Lower leg skin (tissue), 4 donors: ENCODE results near the gene PDE6B. TPM values are rescaled to one million over a fixed set of nuclear protein-coding genes. Genes with fewer than 3 reads are reported as not detected.

Experiments used
- DNase-seq, 2 donors: peaks; one replicate each; pipeline ENCODE4 v3.0.0-alpha.2; 2019; ENCODE audit warnings: low spot score in 2 of 2
- H3K4me3 ChIP-seq: fragments of 200-600 bp; sonication (generic); 2 replicates; pipeline ENCODE4 v1.5.1; 2017; ENCODE audit warnings: mild to moderate bottlenecking, low read depth; ENCODE audit not compliant: poor library complexity, severe bottlenecking
- POLR2A ChIP-seq, 2 donors: fragments of 450-650 bp; IDR thresholded peaks; one replicate each; pipeline ENCODE4 v1.6.1; 2016 to 2017; ENCODE audit warnings: antibody characterized with exemption in 2 of 2, mild to moderate bottlenecking in 1 of 2, moderate library complexity in 1 of 2
- whole genome bisulfite sequencing, 2 donors: methylation state at CpG; one replicate each; pipeline ENCODE4 v1.1.5; 2018; 5-methylcytosine and 5-hydroxymethylcytosine counted together
- intact Hi-C: fragments of 100-400 bp; cut with DNase I; formaldehyde crosslinking; loops from one replicate; pipeline ENCODE4 v1.15.0; 2023; ENCODE audit warnings: low total_unique reads
- total RNA-seq, 4 donors: library from RNA; depleted of rRNA; stranded (reverse); fragments of >200 nt; gene quantifications; one replicate each; pipeline ENCODE4 v1.1.0, GENCODE V29; 2016
- TF ChIP-seq, protein P1 (sequence below), 3 donors: fragments of 450-650 bp; IDR thresholded peaks; one replicate each; pipeline ENCODE4 v1.5.1; 2016; ENCODE audit warnings: antibody characterized with exemption in 3 of 3, mild to moderate bottlenecking in 3 of 3, moderate library complexity in 2 of 3

The PDE6B gene
- total RNA-seq: 1 to 10 TPM in 1 of 4 donors, under 1 TPM in 1, not detected in 2; 0.59 to 1.5 TPM

DNA sequence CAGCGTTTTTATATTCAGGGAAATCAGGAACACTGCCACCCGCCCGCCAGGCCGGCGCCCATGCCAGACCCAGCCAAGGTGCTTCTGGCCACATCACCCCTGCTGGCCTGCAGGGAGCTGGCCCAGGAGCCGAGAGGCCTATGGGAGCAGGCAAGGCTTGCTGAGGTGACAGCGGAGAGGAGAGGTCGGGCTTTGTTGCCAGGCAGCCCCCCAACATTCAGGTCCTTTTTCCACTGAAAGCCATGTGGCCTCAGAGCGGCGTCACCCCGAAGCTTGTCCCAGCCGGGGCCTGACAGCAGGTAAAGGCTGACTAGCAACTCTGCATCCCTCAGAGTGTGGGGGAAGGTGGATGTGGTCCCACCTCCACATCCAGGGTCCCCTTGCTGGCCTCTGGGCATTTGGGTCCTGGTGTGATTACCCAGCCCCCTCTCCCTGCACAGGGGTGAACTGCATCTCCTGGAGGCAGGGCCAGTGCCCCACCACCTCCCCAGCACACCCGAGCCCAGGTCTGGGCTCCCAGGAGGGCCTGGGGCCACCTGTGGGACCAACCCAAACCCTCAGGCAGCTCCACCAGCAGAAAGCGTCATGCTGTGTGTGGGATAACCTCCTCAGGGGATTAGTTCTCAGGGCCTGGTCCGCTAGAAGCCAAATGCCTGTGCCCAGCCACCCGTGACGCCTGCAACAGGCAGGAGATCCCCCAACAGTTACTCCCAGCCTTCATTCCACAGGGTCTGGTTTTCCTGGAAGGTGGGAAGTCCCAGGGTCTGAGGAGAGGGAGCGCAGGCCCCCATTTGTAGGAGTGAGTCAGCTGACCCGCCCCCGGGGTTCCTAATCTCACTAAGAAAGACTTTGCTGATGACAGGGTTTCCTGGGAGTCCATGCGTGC, at the start of gene PDE6B:
Gene PDE6B, plus strand, starts transcription at position 869 of the 886 bp plus-strand sequence. CDS start 54 bp downstream, outside the sequence.
- no peak for DNase-seq
- H3K4me3 ChIP-seq: no peak within 1 kb of the TSS
- 73% methylated on average over 21 of the region's 21 CpGs for WGBS, 2 donors
- intact Hi-C loops: no loop called here
- TF ChIP-seq, protein P1, sequence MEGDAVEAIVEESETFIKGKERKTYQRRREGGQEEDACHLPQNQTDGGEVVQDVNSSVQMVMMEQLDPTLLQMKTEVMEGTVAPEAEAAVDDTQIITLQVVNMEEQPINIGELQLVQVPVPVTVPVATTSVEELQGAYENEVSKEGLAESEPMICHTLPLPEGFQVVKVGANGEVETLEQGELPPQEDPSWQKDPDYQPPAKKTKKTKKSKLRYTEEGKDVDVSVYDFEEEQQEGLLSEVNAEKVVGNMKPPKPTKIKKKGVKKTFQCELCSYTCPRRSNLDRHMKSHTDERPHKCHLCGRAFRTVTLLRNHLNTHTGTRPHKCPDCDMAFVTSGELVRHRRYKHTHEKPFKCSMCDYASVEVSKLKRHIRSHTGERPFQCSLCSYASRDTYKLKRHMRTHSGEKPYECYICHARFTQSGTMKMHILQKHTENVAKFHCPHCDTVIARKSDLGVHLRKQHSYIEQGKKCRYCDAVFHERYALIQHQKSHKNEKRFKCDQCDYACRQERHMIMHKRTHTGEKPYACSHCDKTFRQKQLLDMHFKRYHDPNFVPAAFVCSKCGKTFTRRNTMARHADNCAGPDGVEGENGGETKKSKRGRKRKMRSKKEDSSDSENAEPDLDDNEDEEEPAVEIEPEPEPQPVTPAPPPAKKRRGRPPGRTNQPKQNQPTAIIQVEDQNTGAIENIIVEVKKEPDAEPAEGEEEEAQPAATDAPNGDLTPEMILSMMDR (IDR thresholded peaks at IDR 0.05): no peak
- no peak for TF ChIP-seq POLR2A (IDR thresholded peaks at IDR 0.05)

DNA sequence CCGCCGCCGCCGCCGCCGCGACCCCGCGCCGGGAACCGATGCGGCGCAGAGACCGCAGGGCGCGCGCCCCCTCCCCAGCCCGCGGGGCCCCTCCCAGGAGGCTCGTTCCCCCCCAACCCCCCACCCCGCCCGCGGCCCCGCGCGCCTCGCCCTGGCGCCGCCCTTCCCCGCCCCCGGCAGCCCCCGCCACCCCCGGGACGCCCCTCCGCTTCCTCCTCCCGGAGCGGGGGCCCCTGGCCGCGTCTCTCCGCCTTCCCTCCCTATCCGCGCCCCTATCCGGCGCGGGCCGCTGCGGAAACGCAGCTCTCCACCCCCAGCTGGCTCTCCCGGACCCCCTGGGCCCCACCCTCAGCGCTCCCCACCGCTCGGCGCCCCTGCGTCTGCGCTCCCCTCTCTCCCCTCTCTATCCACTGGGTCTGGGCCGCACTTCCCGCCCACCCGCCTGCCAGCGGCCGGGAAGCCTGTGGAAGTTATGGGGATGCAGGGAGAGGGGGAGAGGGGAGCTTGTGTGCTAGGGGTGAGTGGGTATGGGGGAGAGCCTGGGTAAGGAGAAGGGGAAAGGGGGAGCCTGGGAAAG, 49.0 kb upstream of the PDE6B start, which contains the start of gene TMEM271:
Gene TMEM271, minus strand, starts transcription at position 51 of the 577 bp plus-strand sequence. CDS start 233 bp downstream, outside the sequence.
- intact Hi-C loops: no loop called here
- no peak within 1 kb of the TSS for H3K4me3 ChIP-seq
- WGBS, 2 donors: 0 to 3% methylated on average over 21 to 53 of the region's 60 CpGs
- TF ChIP-seq, protein P1 (IDR thresholded peaks at IDR 0.05): no peak
- no peak for TF ChIP-seq POLR2A (IDR thresholded peaks at IDR 0.05)
- DNase-seq: peak in 1 of 2 donors; percentile 39

DNA sequence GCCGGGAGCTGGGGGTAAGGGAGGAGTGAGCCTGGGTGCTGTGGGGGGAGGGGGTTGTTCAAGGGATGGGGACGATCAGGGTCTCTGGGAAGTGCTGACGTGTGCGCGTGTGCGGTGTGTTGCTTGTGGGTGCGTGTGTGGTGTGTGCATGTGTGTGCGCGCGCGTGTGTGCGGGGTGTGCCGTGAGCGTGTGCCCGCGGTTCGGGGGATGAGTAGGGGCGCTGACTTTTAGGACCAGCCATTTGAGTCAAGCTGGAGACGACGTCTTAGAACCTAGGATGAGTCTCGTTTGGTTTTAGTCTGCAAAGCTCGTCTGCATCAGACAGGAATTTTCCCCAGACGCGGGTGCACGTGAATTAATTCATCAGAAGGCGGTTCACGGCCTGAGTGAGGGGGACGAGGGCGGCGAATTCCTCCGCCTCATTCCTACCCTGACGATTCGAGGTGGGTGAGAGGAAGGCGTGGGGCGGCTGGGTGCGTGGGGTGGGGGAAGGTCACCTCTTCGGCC, 48.3 kb upstream of the PDE6B start:
- DNase-seq: no peak
- 1 to 3% methylated on average over 37 of the region's 37 CpGs for WGBS, 2 donors
- intact Hi-C loops: no loop called here
- H3K4me3 ChIP-seq: no peak overlapping the region
- TF ChIP-seq POLR2A (IDR thresholded peaks at IDR 0.05): no peak
- TF ChIP-seq, protein P1 (IDR thresholded peaks at IDR 0.05): no peak

DNA sequence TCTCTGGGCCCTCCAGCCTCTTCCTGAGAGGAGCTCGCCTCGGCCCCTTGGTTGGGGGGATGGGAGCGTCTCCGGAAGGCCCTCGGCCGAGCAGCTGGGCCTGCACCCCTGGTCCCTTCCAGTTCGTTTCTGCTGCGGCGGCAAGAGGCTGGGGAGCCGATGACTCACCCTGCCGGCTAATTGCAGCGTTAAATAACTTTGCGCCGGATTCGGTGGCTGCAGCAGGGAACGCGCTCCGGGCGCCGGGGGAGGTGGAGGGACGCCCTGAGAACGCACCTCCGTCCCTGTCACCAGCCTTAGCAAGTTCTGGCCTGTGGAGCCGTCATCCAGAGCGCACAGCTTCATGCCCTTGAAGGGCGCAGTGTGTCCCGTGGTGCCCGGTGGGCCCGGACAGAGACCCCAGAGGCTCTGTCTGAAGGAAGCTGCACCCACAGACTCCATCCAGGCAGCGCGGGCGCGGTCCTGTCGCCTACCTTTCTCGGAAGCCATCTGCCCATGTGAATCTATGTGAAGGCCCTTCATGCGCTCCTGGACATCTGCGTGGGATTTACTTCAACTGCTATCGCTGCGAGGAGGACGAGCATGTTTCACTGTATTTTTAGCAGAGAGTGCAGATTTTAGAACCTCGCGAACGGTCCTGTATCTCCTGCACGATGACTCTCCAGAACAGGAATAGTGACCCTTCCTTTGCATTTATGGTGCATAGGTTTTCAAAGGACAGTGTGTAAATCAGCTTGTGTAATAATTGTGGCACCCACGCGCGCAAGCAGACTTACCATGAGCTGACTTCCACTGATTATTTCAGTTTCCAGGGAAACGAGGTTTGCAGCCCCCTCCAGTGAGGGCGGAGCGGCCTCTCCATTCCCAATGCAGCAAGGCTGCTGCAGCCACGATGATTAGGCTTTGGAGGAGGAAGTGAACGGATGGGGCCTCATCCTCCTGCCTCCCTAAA, 47.6 kb upstream of the PDE6B start:
- TF ChIP-seq, protein P1 (IDR thresholded peaks at IDR 0.05): no peak
- no peak for TF ChIP-seq POLR2A (IDR thresholded peaks at IDR 0.05)
- peak in 1 of 2 donors; percentile 80 for DNase-seq

More for the DNA sequence above, 47.6 kb upstream of the PDE6B start:
- 14 to 19% methylated on average over 20 to 42 of the region's 52 CpGs for WGBS, 2 donors
- intact Hi-C loops: no loop called here
- no peak overlapping the region for H3K4me3 ChIP-seq
